GM12864 (cell line): Measurements from ENCODE around the gene MS4A6E.

Experiments used
- DNase-seq: peaks from one replicate; pipeline ENCODE4 v3.0.0-alpha.2; 2011; ENCODE audit warnings: low read depth
- H3K4me3 ChIP-seq: 2 replicates; pipeline ENCODE4 v1.5.1; 2011; ENCODE audit warnings: mild to moderate bottlenecking, low read depth, low read length, control low read depth
- TF ChIP-seq, protein P1 (sequence below): IDR thresholded peaks from 2 replicates; pipeline ENCODE4 v1.5.1; 2011; ENCODE audit warnings: low read depth, mild to moderate bottlenecking, moderate library complexity, low read length, control low read depth, inconsistent platforms; ENCODE audit errors: missing control alignments

MS4A6E gene

DNA sequence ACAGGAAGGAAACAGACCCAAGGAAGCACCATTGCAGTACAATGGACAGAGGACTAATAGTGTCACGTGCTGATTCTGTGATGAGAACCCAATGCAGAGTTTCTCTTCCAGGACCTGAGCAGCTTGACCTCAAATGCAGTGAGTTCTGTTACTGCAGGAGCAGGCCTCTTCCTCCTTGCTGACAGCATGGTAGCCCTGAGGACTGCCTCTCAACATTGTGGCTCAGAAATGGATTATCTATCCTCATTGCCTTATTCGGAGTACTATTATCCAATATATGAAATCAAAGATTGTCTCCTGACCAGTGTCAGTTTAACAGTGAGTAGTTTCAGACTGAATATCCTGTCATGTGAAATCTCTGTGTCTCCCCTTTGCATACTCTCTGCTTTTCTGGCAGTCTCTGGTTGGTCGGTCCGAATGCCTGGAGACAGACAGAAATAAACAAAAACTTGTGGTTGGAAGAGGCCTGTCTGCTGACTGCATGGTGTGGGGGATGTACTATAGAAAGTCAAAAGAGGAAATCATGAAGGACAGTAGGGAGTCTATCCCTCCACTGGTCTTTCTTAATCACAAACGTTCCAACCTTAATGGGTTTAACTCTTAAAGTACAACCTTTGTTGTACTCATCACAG is 62.3 kb downstream of the MS4A6E start:
- TF ChIP-seq, protein P1, sequence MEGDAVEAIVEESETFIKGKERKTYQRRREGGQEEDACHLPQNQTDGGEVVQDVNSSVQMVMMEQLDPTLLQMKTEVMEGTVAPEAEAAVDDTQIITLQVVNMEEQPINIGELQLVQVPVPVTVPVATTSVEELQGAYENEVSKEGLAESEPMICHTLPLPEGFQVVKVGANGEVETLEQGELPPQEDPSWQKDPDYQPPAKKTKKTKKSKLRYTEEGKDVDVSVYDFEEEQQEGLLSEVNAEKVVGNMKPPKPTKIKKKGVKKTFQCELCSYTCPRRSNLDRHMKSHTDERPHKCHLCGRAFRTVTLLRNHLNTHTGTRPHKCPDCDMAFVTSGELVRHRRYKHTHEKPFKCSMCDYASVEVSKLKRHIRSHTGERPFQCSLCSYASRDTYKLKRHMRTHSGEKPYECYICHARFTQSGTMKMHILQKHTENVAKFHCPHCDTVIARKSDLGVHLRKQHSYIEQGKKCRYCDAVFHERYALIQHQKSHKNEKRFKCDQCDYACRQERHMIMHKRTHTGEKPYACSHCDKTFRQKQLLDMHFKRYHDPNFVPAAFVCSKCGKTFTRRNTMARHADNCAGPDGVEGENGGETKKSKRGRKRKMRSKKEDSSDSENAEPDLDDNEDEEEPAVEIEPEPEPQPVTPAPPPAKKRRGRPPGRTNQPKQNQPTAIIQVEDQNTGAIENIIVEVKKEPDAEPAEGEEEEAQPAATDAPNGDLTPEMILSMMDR: no peak
- DNase-seq: peak; percentile 72
- no peak overlapping the region for H3K4me3 ChIP-seq

DNA sequence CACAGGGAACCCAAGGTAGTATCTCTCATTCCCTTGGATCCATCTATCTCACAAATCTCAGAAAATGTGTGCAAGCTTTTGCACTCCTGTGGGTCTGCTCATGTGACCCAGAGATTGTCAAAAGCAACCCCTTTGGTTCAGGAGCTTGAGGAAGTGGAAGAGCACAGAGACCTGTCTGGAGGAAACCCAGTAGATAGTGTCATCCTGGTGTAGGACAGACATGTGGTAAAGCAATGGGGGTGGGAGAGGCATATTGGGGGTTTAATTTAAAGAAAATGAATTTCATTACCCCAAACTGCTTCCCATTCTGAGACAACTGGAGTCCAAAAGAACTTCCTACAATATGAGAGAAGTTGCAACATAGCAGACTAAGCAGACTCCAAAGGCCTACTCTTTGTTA is 63.4 kb downstream of the MS4A6E start:
- H3K4me3 ChIP-seq: no peak overlapping the region
- DNase-seq: no peak
- TF ChIP-seq, protein P1: no peak
